Liver (tissue), 9 donors: ENCODE results near the gene CREB1. TPM values are rescaled to one million over a fixed set of nuclear protein-coding genes. Genes with fewer than 3 reads are reported as not detected.

Experiments
- DNase-seq: peaks from one replicate; pipeline ENCODE4 v3.0.0-alpha.2; 2017; ENCODE audit warnings: low spot score
- H3K27ac ChIP-seq, 2 donors: one replicate each; pipeline ENCODE4 v1.7.0; 2013; ENCODE audit warnings: inconsistent platforms in 2 of 2, low read length in 2 of 2, control low read depth in 1 of 2, low read depth in 1 of 2, mild to moderate bottlenecking in 1 of 2
- H3K27me3 ChIP-seq, 4 donors: one replicate each; pipeline versions ENCODE4 v1.6.1 to v1.7.0; 2013; ENCODE audit warnings: low read length in 3 of 4, inconsistent platforms in 1 of 4, mild to moderate bottlenecking in 1 of 4, moderate library complexity in 1 of 4; ENCODE audit not compliant: control insufficient read depth in 4 of 4, insufficient read depth in 4 of 4
- H3K36me3 ChIP-seq, 4 donors: one replicate each; pipeline versions ENCODE4 v1.6.1 to v1.7.0; 2013; ENCODE audit warnings: low read length in 3 of 4, mild to moderate bottlenecking in 3 of 4, low read depth in 1 of 4, moderate library complexity in 1 of 4; ENCODE audit not compliant: control insufficient read depth in 4 of 4, insufficient read depth in 3 of 4
- H3K4me1 ChIP-seq, 4 donors: one replicate each; pipeline versions ENCODE4 v1.6.1 to v1.7.0; 2013; ENCODE audit warnings: low read length in 3 of 4, mild to moderate bottlenecking in 3 of 4, moderate library complexity in 1 of 4; ENCODE audit not compliant: control insufficient read depth in 4 of 4, insufficient read depth in 4 of 4
- H3K4me3 ChIP-seq, 3 donors: one replicate each; pipeline versions ENCODE4 v1.6.1 to v1.7.0; 2013; ENCODE audit warnings: low read length in 3 of 3, control low read depth in 1 of 3, low read depth in 1 of 3, mild to moderate bottlenecking in 1 of 3
- H3K9ac ChIP-seq, 2 donors: one replicate each; pipeline ENCODE4 v1.7.0; 2013; ENCODE audit warnings: low read length in 2 of 2, mild to moderate bottlenecking in 2 of 2, moderate library complexity in 2 of 2, control low read depth in 1 of 2, low read depth in 1 of 2
- H3K9me3 ChIP-seq, 4 donors: one replicate each; pipeline versions ENCODE4 v1.6.1 to v1.7.0; 2013; ENCODE audit warnings: low read length in 3 of 4; ENCODE audit not compliant: control insufficient read depth in 4 of 4
- EGR1 ChIP-seq, 2 donors: IDR thresholded peaks; 2 replicates each; pipeline ENCODE4 v1.6.1; 2016 to 2018; ENCODE audit warnings: antibody characterized with exemption in 2 of 2, low read depth in 2 of 2
- FOXA1 ChIP-seq: IDR thresholded peaks from 2 replicates; pipeline ENCODE4 v1.6.1; 2016; ENCODE audit warnings: antibody characterized with exemption
- FOXA2 ChIP-seq: IDR thresholded peaks from 2 replicates; pipeline ENCODE4 v1.6.1; 2016; ENCODE audit warnings: antibody characterized with exemption
- GABPA ChIP-seq, 2 donors: IDR thresholded peaks in 1 of 2; conservative IDR thresholded peaks in 1 of 2; 2 replicates each; pipeline ENCODE4 v1.6.1; 2016; ENCODE audit warnings: antibody characterized with exemption in 2 of 2, mild to moderate bottlenecking in 1 of 2, moderate library complexity in 1 of 2
- HNF4A ChIP-seq, 2 donors: conservative IDR thresholded peaks; 2 replicates each; pipeline ENCODE4 v1.6.1; 2016; ENCODE audit warnings: antibody characterized with exemption in 2 of 2, mild to moderate bottlenecking in 2 of 2
- HNF4G ChIP-seq: IDR thresholded peaks from 2 replicates; pipeline ENCODE4 v1.6.1; 2016; ENCODE audit warnings: antibody characterized with exemption
- JUND ChIP-seq, 2 donors: IDR thresholded peaks; 2 replicates each; pipeline ENCODE4 v1.6.1; 2016; ENCODE audit warnings: antibody characterized with exemption in 2 of 2
- NR2F2 ChIP-seq: IDR thresholded peaks from 2 replicates; pipeline ENCODE4 v1.6.1; 2016; ENCODE audit warnings: antibody characterized with exemption
- RAD21 ChIP-seq, 2 donors: IDR thresholded peaks; 2 replicates each; pipeline ENCODE4 v1.6.1; 2016; ENCODE audit warnings: antibody characterized with exemption in 2 of 2, mild to moderate bottlenecking in 2 of 2
- RXRA ChIP-seq, 2 donors: IDR thresholded peaks; 2 replicates each; pipeline ENCODE4 v1.6.1; 2017 to 2018; ENCODE audit warnings: antibody characterized with exemption in 2 of 2, mild to moderate bottlenecking in 1 of 2
- SP1 ChIP-seq: IDR thresholded peaks from 2 replicates; pipeline ENCODE4 v1.6.1; 2018; ENCODE audit warnings: antibody characterized with exemption, mild to moderate bottlenecking
- TAF1 ChIP-seq: conservative IDR thresholded peaks from 2 replicates; pipeline ENCODE4 v1.6.1; 2016; ENCODE audit warnings: antibody characterized with exemption, mild to moderate bottlenecking
- WGBS: extraction: QIAGEN DNeasy Blood & Tissue Kit; methylation state at CpG from one replicate; pipeline ENCODE4 v1.1.7; 2013; 5-methylcytosine and 5-hydroxymethylcytosine counted together
- polyA plus RNA-seq, 2 donors: library from polyadenylated mRNA; stranded (reverse) in 1 of 2; unstranded in 1 of 2; fragments of 200-250 nt in 1 of 2; fragments of >200 nt in 1 of 2; fragmentation: Nextera tagmentation in 1 of 2; extraction: Ambion mirVana in 1 of 2; gene quantifications; one replicate each; pipeline versions ENCODE4 v1.2.1 to v1.2.3, GENCODE V29; 2013 to 2015
- total RNA-seq, 2 donors: library from RNA; depleted of rRNA; stranded (reverse); fragments of >200 nt; gene quantifications; one replicate each; pipeline ENCODE4 v1.2.3, GENCODE V29; 2014
- TF ChIP-seq, protein P1 (sequence below): IDR thresholded peaks from 2 replicates; pipeline ENCODE4 v1.6.1; 2016; ENCODE audit warnings: antibody characterized with exemption
- TF ChIP-seq, protein P2 (sequence below): IDR thresholded peaks from 2 replicates; pipeline ENCODE4 v1.6.1; 2016; ENCODE audit warnings: antibody characterized with exemption
- TF ChIP-seq, protein P3 (sequence below): IDR thresholded peaks from 2 replicates; pipeline ENCODE4 v1.6.1; 2016; ENCODE audit warnings: antibody characterized with exemption
- TF ChIP-seq, protein P4 (sequence below): fragments of 150-350 bp; IDR thresholded peaks from 2 replicates; pipeline ENCODE4 v1.5.1; 2017; ENCODE audit warnings: improper control_type of control experiment, low read depth, low read length; ENCODE audit not compliant: missing input control
- TF ChIP-seq, protein P5 (sequence below): IDR thresholded peaks from 2 replicates; pipeline ENCODE4 v1.6.1; 2016; ENCODE audit warnings: antibody characterized with exemption, mild to moderate bottlenecking
- donor health status: healthy.
- donor health status: healthy.
- donor health status: healthy.
- donor health status: healthy.
- donor health status: healthy.

The CREB1 gene
- total and polyA plus RNA-seq, 4 donors: 4.4 to 24.4 (median 14.5) TPM

DNA sequence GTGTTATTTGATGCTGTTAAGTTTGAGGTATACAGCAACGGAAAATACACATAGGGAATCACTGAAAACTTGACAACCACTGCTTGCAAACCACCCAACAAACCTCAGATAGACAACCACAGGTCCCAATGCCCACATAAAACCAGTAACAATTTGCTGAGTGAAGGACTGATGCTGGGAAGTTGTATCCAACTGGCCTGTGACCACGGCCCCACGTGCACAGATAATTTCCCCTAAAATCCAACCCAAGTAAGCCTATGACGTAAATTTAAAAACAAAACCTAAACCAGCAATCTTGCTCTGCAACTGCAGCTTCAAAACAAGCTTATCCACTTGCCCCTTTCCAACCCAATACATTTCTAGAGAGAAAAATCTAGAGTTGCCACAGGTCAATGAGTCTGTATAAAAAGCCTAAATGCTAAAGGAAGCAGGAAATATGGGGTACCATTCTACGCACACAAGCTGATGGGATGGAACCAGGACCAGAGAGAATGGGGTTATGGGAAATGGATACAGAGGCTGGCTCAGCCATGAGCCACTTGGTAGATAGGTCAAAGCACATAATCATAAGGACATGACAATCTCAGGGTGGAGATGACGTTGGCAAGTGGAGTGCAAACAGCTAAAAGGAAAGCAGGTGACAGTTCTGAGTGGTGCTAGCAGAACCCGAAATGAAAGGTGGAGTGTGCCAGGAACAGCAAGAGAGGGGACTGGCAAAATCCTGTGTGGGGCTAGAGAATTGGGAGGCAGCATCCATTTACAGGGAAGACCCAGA, 27.8 kb upstream of the CREB1 start:
- Histone ChIP-seq H3K27me3 (no peaks in the 10 kb centered on the region), H3K36me3 (no peaks in the 10 kb centered on the region), H3K9ac (no peak overlapping the region), H3K9me3 (no peaks in the 10 kb centered on the region), H3K27ac (no peak overlapping the region), H3K4me3 (no peak overlapping the region), H3K4me1 (no peaks in the 10 kb centered on the region)
- no peak for TF ChIP-seq SP1
- TF ChIP-seq NR2F2: no peak
- TF ChIP-seq, protein P1, sequence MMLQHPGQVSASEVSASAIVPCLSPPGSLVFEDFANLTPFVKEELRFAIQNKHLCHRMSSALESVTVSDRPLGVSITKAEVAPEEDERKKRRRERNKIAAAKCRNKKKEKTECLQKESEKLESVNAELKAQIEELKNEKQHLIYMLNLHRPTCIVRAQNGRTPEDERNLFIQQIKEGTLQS: no peak
- TF ChIP-seq, protein P2, sequence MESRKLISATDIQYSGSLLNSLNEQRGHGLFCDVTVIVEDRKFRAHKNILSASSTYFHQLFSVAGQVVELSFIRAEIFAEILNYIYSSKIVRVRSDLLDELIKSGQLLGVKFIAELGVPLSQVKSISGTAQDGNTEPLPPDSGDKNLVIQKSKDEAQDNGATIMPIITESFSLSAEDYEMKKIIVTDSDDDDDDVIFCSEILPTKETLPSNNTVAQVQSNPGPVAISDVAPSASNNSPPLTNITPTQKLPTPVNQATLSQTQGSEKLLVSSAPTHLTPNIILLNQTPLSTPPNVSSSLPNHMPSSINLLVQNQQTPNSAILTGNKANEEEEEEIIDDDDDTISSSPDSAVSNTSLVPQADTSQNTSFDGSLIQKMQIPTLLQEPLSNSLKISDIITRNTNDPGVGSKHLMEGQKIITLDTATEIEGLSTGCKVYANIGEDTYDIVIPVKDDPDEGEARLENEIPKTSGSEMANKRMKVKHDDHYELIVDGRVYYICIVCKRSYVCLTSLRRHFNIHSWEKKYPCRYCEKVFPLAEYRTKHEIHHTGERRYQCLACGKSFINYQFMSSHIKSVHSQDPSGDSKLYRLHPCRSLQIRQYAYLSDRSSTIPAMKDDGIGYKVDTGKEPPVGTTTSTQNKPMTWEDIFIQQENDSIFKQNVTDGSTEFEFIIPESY: no peak
- TF ChIP-seq RAD21 (IDR thresholded peaks at IDR 0.05): no peak
- TF ChIP-seq, protein P3, sequence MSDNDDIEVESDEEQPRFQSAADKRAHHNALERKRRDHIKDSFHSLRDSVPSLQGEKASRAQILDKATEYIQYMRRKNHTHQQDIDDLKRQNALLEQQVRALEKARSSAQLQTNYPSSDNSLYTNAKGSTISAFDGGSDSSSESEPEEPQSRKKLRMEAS: no peak
- TF ChIP-seq GABPA (IDR thresholded peaks at IDR 0.05 in 1 of 2, conservative IDR thresholded peaks at IDR 0.05 in 1 of 2): no peak
- TF ChIP-seq JUND (IDR thresholded peaks at IDR 0.05): no peak
- TF ChIP-seq, protein P4, sequence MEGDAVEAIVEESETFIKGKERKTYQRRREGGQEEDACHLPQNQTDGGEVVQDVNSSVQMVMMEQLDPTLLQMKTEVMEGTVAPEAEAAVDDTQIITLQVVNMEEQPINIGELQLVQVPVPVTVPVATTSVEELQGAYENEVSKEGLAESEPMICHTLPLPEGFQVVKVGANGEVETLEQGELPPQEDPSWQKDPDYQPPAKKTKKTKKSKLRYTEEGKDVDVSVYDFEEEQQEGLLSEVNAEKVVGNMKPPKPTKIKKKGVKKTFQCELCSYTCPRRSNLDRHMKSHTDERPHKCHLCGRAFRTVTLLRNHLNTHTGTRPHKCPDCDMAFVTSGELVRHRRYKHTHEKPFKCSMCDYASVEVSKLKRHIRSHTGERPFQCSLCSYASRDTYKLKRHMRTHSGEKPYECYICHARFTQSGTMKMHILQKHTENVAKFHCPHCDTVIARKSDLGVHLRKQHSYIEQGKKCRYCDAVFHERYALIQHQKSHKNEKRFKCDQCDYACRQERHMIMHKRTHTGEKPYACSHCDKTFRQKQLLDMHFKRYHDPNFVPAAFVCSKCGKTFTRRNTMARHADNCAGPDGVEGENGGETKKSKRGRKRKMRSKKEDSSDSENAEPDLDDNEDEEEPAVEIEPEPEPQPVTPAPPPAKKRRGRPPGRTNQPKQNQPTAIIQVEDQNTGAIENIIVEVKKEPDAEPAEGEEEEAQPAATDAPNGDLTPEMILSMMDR: no peak
- no peak for TF ChIP-seq RXRA (IDR thresholded peaks at IDR 0.05)
- TF ChIP-seq HNF4G: no peak
- TF ChIP-seq TAF1: no peak
- TF ChIP-seq, protein P5, sequence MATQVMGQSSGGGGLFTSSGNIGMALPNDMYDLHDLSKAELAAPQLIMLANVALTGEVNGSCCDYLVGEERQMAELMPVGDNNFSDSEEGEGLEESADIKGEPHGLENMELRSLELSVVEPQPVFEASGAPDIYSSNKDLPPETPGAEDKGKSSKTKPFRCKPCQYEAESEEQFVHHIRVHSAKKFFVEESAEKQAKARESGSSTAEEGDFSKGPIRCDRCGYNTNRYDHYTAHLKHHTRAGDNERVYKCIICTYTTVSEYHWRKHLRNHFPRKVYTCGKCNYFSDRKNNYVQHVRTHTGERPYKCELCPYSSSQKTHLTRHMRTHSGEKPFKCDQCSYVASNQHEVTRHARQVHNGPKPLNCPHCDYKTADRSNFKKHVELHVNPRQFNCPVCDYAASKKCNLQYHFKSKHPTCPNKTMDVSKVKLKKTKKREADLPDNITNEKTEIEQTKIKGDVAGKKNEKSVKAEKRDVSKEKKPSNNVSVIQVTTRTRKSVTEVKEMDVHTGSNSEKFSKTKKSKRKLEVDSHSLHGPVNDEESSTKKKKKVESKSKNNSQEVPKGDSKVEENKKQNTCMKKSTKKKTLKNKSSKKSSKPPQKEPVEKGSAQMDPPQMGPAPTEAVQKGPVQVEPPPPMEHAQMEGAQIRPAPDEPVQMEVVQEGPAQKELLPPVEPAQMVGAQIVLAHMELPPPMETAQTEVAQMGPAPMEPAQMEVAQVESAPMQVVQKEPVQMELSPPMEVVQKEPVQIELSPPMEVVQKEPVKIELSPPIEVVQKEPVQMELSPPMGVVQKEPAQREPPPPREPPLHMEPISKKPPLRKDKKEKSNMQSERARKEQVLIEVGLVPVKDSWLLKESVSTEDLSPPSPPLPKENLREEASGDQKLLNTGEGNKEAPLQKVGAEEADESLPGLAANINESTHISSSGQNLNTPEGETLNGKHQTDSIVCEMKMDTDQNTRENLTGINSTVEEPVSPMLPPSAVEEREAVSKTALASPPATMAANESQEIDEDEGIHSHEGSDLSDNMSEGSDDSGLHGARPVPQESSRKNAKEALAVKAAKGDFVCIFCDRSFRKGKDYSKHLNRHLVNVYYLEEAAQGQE: no peak
- no peak for TF ChIP-seq FOXA1
- TF ChIP-seq EGR1 (IDR thresholded peaks at IDR 0.05; ENCODE audit: low read depth in 2 of 2): no peak
- no peak for TF ChIP-seq HNF4A (conservative IDR thresholded peaks at IDR 0.05)
- no peak for TF ChIP-seq FOXA2
- 90% methylated on average over 7 of the region's 7 CpGs for WGBS
- DNase-seq: no peak
